ES-I3 (cell line): ENCODE data around the gene IL19.

Source experiments
- H3K36me3 ChIP-seq: 2 replicates; pipeline ENCODE4 v1.6.1; 2013; ENCODE audit warnings: mild to moderate bottlenecking, low read length, control low read depth, moderate library complexity; ENCODE audit not compliant: insufficient read depth
- H3K4me1 ChIP-seq: 2 replicates; pipeline ENCODE4 v1.6.1; 2013; ENCODE audit warnings: mild to moderate bottlenecking, control low read depth, low read length; ENCODE audit not compliant: insufficient read depth
- H3K9ac ChIP-seq: 2 replicates; pipeline ENCODE4 v1.6.1; 2013; ENCODE audit warnings: low read depth, mild to moderate bottlenecking, low read length, moderate library complexity
- H3K9me3 ChIP-seq: 2 replicates; pipeline ENCODE4 v1.6.1; 2013; ENCODE audit warnings: mild to moderate bottlenecking, low read length, moderate library complexity; ENCODE audit not compliant: control insufficient read depth, insufficient read depth

Gene IL19

DNA sequence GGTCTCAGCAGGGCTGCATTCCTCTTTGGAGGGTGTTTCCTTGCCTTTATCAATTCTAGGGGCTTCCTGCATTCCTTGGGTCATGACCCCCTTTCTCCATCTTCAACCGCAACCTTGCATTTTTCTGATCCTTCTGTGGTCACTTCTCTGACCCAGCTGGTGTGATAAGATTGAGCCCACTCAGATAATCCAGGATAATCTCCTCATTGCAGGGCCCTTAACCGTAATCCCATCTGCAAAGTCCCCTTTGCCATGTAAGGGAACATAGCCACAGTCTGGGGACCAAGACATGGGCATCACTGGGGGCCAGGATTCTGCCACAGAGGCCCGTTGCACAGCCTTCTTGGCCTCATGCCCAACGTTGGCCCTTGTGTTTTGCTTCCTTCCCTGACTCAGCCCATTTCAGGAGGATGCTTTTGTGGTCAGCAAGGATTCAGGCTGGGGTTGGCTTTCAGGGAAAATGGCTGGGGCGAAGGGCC is 35.0 kb upstream of the IL19 start:
- no peak overlapping the region for H3K9ac ChIP-seq
- H3K36me3 ChIP-seq, result peaks cover 8% of the 10 kb centered on the region; the same call in 1 of the 2 replicates
- H3K9me3 ChIP-seq, result no peaks in the 10 kb centered on the region
- H3K4me1 ChIP-seq, result peaks cover 8% of the 10 kb centered on the region; the same call in 1 of the 2 replicates

- H3K9ac ChIP-seq, result no peak overlapping the region
- no peaks in the 10 kb centered on the region for H3K9me3 ChIP-seq
- H3K4me1 ChIP-seq, result peaks cover 8% of the 10 kb centered on the region; the same call in 1 of the 2 replicates
- 0 out of 2 replicates have a peak, but pooled peaks cover 3% of the 10 kb centered on the region for H3K36me3 ChIP-seq
These were observed 33.5 kb upstream of the IL19 start for GRCh38 chr1:206736878-206737728.

GRCh38 chr1:206737729-206738201 is 32.8 kb upstream of the IL19 start:
- no peaks in the 10 kb centered on the region for H3K9me3 ChIP-seq
- 0 out of 2 replicates have a peak, but pooled peaks cover 3% of the 10 kb centered on the region for H3K36me3 ChIP-seq
- H3K9ac ChIP-seq, result no peak overlapping the region
- H3K4me1 ChIP-seq, result peaks cover 8% of the 10 kb centered on the region; the same call in 1 of the 2 replicates

- H3K9me3 ChIP-seq, result no peaks in the 10 kb centered on the region
- no peak overlapping the region for H3K9ac ChIP-seq
- 0 out of 2 replicates have a peak, but pooled peaks cover 3% of the 10 kb centered on the region for H3K36me3 ChIP-seq
- peaks cover 8% of the 10 kb centered on the region; the same call in 1 of the 2 replicates for H3K4me1 ChIP-seq
These were observed 31.9 kb upstream of the IL19 start for GRCh38 chr1:206738370-206739366.

- H3K4me1 ChIP-seq, result peaks cover 8% of the 10 kb centered on the region; the same call in 1 of the 2 replicates
- H3K9me3 ChIP-seq, result no peaks in the 10 kb centered on the region
- no peak overlapping the region for H3K9ac ChIP-seq
- 0 out of 2 replicates have a peak, but pooled peaks cover 3% of the 10 kb centered on the region for H3K36me3 ChIP-seq
These were observed 31.0 kb upstream of the IL19 start for GRCh38 chr1:206739411-206740076.

GRCh38 chr1:206741142-206741701 is 29.4 kb upstream of the IL19 start:
- H3K9me3 ChIP-seq, result no peaks in the 10 kb centered on the region
- H3K4me1 ChIP-seq, result peaks cover 8% of the 10 kb centered on the region; the same call in 1 of the 2 replicates
- no peak overlapping the region for H3K9ac ChIP-seq
- no peaks in the 10 kb centered on the region for H3K36me3 ChIP-seq

GRCh38 chr1:206742719-206743383 is 27.7 kb upstream of the IL19 start:
- Histone ChIP-seq H3K4me1 (peaks cover 8% of the 10 kb centered on the region; the same call in 1 of the 2 replicates), H3K9ac (no peak overlapping the region), H3K9me3 (no peaks in the 10 kb centered on the region), H3K36me3 (no peaks in the 10 kb centered on the region)

- Histone ChIP-seq H3K9ac (no peak overlapping the region), H3K36me3 (no peaks in the 10 kb centered on the region), H3K4me1 (peaks cover 1% of the 10 kb centered on the region; the same call in 1 of the 2 replicates), H3K9me3 (no peaks in the 10 kb centered on the region)
These were observed 25.9 kb upstream of the IL19 start for GRCh38 chr1:206744683-206745082.

- Histone ChIP-seq H3K9me3 (no peaks in the 10 kb centered on the region), H3K36me3 (no peaks in the 10 kb centered on the region), H3K9ac (no peak overlapping the region), H3K4me1 (no peaks in the 10 kb centered on the region)
These were observed 25.3 kb upstream of the IL19 start for GRCh38 chr1:206745301-206745700.

GRCh38 chr1:206748348-206749030 is 22.1 kb upstream of the IL19 start:
- no peak overlapping the region for H3K9ac ChIP-seq
- no peaks in the 10 kb centered on the region for H3K9me3 ChIP-seq
- no peaks in the 10 kb centered on the region for H3K4me1 ChIP-seq
- no peaks in the 10 kb centered on the region for H3K36me3 ChIP-seq

DNA sequence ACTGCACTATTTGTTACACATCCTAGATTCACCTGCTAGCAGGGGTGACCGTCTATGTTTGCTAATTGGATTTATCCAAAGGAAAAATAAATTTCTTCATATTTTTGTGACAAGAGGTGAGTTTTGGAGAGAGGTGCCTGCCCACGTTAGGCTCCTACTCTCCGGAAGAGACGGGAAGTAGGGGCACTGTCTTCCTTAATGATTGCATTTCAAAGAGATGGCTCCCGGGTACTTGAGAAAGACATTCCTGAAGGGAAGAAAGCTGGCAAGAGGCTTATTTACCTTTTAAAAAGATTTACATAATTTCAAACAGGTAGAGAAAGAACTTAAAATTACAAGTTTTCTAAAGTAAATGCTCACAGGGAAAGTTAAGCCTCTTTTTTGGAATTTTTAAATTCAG is 18.7 kb upstream of the IL19 start:
- Histone ChIP-seq H3K9ac (no peak overlapping the region), H3K36me3 (no peaks in the 10 kb centered on the region), H3K9me3 (no peaks in the 10 kb centered on the region), H3K4me1 (no peaks in the 10 kb centered on the region)

DNA sequence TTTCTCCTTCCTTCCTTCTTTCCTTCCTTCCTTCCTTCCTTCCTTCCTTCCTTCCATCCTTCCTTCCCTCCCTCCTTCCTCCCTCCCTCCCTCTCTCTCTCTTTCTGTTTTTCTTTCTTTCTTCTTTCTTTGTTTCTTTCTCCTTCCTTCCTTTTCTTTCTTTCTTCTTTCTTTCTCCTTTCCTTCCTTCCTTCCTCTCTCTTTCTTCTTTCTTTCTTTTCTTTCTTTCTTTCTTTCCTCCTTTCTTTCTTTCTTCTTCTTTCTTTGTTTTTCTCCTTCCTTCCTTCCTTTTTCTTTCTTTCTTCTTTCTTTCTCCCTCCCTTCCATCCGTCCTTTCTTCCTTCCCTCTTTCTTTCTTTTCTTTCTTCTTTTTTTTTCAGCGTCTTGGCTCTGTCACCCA is 18.1 kb upstream of the IL19 start:
- Histone ChIP-seq H3K36me3 (no peaks in the 10 kb centered on the region), H3K9ac (no peak overlapping the region), H3K9me3 (no peaks in the 10 kb centered on the region), H3K4me1 (no peaks in the 10 kb centered on the region)
